HG02571 (cell line): Measurements from ENCODE around the gene DOCK6.

Source experiments
- ATAC-seq: cut with Tn5 transposase; IDR thresholded peaks from one replicate; pipeline ENCODE4 v1.9.1; 2021; ENCODE audit warnings: mild to moderate bottlenecking, moderate library complexity; ENCODE audit not compliant: unreplicated experiment

Gene DOCK6

GRCh38 chr19:11227195-11227886 lies 35.0 kb downstream of the DOCK6 start:
- ATAC-seq, result no peak

GRCh38 chr19:11226716-11227166 lies 35.6 kb downstream of the DOCK6 start:
- ATAC-seq, result no peak

- ATAC-seq, result no peak
These were observed 36.5 kb downstream of the DOCK6 start for GRCh38 chr19:11225815-11226214.

- ATAC-seq, result no peak
These were observed 37.2 kb downstream of the DOCK6 start for GRCh38 chr19:11225172-11225571.

GRCh38 chr19:11224429-11224828 lies 37.9 kb downstream of the DOCK6 start:
- no peak for ATAC-seq

- no peak for ATAC-seq
These were observed 39.1 kb downstream of the DOCK6 start for GRCh38 chr19:11223200-11223599.

GRCh38 chr19:11221082-11221598 lies 41.2 kb downstream of the DOCK6 start:
- ATAC-seq, result no peak

- no peak for ATAC-seq
These were observed 47.9 kb downstream of the DOCK6 start for GRCh38 chr19:11214387-11214786.

GRCh38 chr19:11210656-11210928 lies 51.7 kb downstream of the DOCK6 start:
- ATAC-seq, result no peak

GRCh38 chr19:11209839-11210655 lies 52.3 kb downstream of the DOCK6 start:
- ATAC-seq, result no peak

GRCh38 chr19:11208561-11209471 lies 53.5 kb downstream of the DOCK6 start:
- ATAC-seq, result no peak

GRCh38 chr19:11205939-11206570 lies 56.3 kb downstream of the DOCK6 start:
- no peak for ATAC-seq

- no peak for ATAC-seq
These were observed 57.4 kb downstream of the DOCK6 start for GRCh38 chr19:11204943-11205349.

GRCh38 chr19:11204076-11204602 lies 58.2 kb downstream of the DOCK6 start:
- no peak for ATAC-seq

- no peak for ATAC-seq
These were observed 58.9 kb downstream of the DOCK6 start for GRCh38 chr19:11203194-11204075.

GRCh38 chr19:11202488-11203193 lies 59.7 kb downstream of the DOCK6 start:
- no peak for ATAC-seq

GRCh38 chr19:11201791-11202190 lies 60.5 kb downstream of the DOCK6 start:
- ATAC-seq, result no peak

- no peak for ATAC-seq
These were observed 61.4 kb downstream of the DOCK6 start for GRCh38 chr19:11200931-11201330.

- ATAC-seq, result no peak
These were observed 62.2 kb downstream of the DOCK6 start for GRCh38 chr19:11200015-11200574.
